HG03520 (cell line): ENCODE measurements around the gene FBXL13.
"Not testable (repeated sequence)": the region's sequence is repeated elsewhere in the genome, so short reads cannot be mapped to it uniquely, and the experiment has no call there.

Experiments used
- ATAC-seq: cut with Tn5 transposase; IDR thresholded peaks from one replicate; pipeline ENCODE4 v1.9.1; 2021; ENCODE audit warnings: mild to moderate bottlenecking, moderate library complexity; ENCODE audit not compliant: unreplicated experiment

The FBXL13 gene

GRCh38 chr7:103080923-103081322, 6.3 kb upstream of the FBXL13 start:
- ATAC-seq, result no peak

GRCh38 chr7:103079836-103080235, 5.2 kb upstream of the FBXL13 start:
- no peak for ATAC-seq

DNA sequence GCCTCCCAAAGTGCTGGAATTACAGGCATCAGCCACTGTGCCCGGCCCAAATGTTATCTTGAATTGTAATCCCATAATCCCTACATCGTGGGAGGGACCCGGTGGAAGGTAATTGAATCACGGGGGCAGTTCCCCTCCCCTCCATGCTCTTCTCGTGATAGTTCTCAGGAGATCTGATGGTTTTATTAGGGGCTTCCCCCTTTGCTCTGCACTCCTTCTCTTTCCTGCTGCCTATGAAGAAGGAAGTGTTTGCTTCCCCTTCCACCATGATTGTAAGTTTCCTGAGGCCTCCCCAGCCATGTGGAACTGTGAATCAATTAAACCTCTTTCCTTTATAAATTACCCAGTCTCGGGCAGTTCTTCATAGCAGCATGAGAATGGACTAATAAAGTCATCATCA, 3.6 kb upstream of the FBXL13 start:
- ATAC-seq, result not testable (repeated sequence)

- no peak for ATAC-seq
These were observed 2.7 kb upstream of the FBXL13 start for GRCh38 chr7:103077318-103077717.

DNA sequence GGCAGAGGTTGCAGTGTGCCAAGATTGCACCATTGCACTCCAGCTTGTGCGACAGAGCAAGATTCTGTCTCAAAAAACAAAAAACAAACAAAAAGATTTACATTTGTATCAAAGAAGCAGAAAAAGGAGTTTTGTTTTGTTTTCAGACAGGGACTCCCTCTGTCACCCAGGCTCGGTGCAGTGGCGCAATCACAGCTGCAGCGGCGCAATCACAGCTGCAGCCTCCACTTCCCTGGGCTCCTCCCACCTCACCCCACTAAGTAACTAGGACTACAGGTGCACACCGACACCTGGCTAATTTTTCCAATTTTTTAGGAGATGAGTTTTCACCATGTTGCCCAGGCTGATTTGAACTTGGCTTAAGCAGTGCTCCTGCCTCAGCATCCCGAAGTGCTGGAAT, 2.2 kb upstream of the FBXL13 start:
- no peak for ATAC-seq

GRCh38 chr7:103075337-103075918, 832 bp upstream of the FBXL13 start:
- peak; percentile 50 for ATAC-seq

GRCh38 chr7:103073989-103074518, 542 bp downstream of the FBXL13 start:
- ATAC-seq, result no peak

- no peak for ATAC-seq
These were observed 3.6 kb downstream of the FBXL13 start for GRCh38 chr7:103071000-103071399.

- no peak for ATAC-seq
These were observed 5.9 kb downstream of the FBXL13 start for GRCh38 chr7:103068414-103069403.

DNA sequence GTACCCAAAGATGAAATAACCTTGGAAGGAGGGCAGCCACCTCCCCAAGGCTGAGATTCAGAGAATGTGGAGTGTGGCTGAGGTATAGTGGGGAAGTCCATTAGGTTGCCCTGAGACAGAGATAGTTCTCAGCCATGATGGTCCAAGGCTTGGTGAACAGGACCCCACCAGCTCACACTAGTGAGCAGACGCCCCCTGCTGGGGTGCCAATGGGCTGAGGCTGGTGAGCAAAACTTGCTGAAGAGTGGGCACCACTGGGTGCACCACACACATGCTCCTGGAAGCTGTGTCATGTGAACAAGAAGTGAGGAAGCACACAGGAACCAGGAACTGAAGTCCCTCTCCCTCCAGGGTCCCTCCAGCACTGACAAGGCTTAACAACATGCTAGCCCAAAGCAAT, 8.9 kb downstream of the FBXL13 start:
- ATAC-seq, result no peak

- no peak for ATAC-seq
These were observed 10.7 kb downstream of the FBXL13 start for GRCh38 chr7:103063895-103064294.

DNA sequence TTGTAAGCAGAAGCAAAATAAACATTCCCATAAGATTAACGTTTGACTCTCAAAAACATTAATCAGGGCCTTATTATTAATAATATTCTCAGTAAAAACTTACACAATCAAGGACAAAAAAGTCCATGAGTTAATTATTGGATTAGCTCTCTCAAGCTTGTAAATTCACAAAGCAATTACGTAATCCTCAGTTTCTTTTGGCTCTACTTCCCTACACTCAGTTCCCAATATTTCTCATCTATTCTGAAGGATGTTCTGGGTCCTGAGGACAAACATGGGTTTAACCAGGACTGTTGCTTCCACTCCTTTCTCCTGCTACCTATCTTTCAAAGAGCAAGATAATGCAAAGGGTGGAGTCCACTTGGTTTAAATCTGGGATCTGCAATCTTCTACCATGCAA, 15.1 kb downstream of the FBXL13 start:
- ATAC-seq, result no peak

- ATAC-seq, result no peak
These were observed 16.5 kb downstream of the FBXL13 start for GRCh38 chr7:103058122-103058521.

DNA sequence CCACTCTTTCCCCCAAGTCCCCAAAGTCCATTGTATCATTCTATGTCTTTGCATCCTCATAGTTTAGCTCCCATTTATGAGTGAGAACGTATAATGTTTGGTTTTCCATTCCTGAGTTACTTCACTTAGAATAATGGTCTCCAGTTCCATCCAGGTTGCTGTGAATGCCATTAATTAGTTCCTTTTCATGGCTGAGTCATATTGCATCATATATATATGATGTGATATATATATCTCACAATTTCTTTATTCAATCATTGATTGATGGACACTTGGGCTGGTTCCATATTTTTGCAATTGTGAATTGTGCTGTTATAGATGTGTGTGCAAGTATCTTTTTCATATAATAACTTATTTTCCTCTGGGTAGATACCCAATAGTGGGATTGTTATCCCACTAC, 18.6 kb downstream of the FBXL13 start:
- ATAC-seq, result not testable (repeated sequence)

- no peak for ATAC-seq
These were observed 23.1 kb downstream of the FBXL13 start for GRCh38 chr7:103051519-103051918.

DNA sequence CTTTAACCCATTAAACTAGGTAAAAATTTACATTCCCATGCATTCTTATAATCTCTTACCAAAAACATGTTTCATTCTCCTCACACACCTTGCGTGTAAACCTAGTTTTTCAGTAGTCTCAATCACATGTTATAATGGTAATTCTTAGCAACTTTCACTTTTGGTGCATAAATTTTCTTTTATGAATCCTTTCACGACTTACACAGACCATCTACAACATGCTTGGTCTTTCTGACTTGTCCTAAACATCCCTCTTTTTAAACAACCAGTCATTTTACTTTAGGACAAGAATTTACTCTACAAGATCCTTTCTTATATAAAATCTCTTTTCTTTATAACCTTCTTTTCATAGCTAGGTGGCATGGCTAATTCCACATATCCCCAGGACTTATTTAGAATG, 25.8 kb downstream of the FBXL13 start:
- no peak for ATAC-seq

GRCh38 chr7:103041815-103042214, 32.8 kb downstream of the FBXL13 start:
- ATAC-seq, result not testable (repeated sequence)

- not testable (repeated sequence) for ATAC-seq
These were observed 36.5 kb downstream of the FBXL13 start for GRCh38 chr7:103037823-103038739.

DNA sequence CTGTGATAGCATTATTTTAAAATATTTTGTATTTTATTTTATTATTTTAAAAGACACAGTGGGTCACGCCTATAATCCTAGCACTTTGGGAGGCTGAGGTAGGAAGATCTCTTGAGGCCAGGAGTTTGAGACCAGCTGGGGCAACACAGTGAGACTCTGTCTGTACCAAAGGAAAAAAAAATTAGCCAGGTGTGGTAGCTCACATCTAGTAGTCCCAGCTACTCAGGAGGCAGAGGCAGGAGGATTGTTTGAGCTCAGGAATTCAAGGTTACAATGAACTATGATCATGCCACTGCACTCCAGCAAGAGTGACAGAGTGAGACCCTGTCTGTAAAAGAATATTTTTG, 37.1 kb downstream of the FBXL13 start:
- no peak for ATAC-seq

DNA sequence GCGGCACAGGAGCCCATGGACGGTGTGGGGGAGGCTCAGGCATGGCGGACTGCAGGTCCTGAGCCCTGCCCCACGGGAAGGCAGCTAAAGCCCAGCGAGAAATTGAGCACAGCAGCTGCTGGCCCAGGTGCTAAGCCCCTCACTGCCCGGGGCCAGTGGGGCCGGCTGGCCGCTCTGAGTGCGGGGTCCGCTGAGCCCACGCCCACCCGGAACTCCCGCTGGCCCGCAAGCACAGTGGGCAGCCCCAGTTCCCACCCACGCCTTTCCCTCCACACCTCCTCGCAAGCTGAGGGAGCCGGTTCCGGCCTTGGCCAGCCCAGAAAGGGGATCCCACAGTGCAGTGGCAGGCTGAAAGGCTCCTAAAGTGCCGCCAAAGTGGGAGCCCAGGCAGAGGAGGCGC, 40.3 kb downstream of the FBXL13 start:
- not testable (repeated sequence) for ATAC-seq

DNA sequence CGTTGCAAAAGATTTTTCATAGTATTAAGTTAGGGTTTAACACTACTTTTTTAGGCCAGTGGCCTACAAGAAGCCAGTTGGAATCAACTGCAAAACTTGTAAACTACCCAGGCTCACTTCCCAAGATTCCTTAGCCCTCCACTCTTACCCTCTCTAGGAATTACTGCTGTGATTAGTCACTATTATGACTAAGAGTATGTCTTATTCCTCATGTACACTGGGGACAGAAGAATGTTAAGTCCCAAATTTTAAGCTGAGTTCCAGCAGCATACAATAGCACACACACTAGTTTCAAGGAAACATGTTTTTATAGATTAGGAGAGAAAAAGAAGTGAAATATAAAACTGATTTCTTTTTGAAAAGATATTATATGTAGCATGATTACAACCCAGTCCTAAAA, 42.8 kb downstream of the FBXL13 start:
- no peak for ATAC-seq
